ENCODE measurements around the gene IFI27L1. TPM values are rescaled to one million over a fixed set of nuclear protein-coding genes. Genes with fewer than 3 reads are reported as not detected.

Gene IFI27L1
- total RNA-seq, 1 experiment from 2014 or later, result 14.7 TPM

GRCh38 chr14:94074534-94074933 lies 6.6 kb upstream of the IFI27L1 start:
- no peak for DNase-seq (ENCODE audit: low spot score)
- BruUV-seq (replicated peaks), result no TSS peak
- no peaks in the 10 kb centered on the region for H3K27me3 ChIP-seq (replicated peaks; ENCODE audit: insufficient read depth, low read depth, low read length, poor library complexity)
- H3K27ac ChIP-seq (ENCODE audit: low read depth, low read length, poor library complexity, severe bottlenecking), result no peak overlapping the region
- peaks cover under 1% of the 10 kb centered on the region for H3K4me1 ChIP-seq (ENCODE audit: insufficient read depth, low read length, poor library complexity, severe bottlenecking)
- POLR2A ChIA-PET (ENCODE audit: low non-redundant PET), result no interaction called here
- H3K36me3 ChIP-seq (ENCODE audit: insufficient read depth, low read length, poor library complexity, severe bottlenecking), result peaks cover 38% of the 10 kb centered on the region
- peaks cover 22% of the 10 kb centered on the region for H3K9me3 ChIP-seq (ENCODE audit: low read depth, low read length, poor library complexity, severe bottlenecking)
- intact Hi-C loops (cut with micrococcal nuclease; ENCODE audit: unreplicated experiment), result no loop called here
- H3K4me3 ChIP-seq (ENCODE audit: low read depth, low read length, poor library complexity, severe bottlenecking), result no peak overlapping the region
- CTCF ChIA-PET, result interaction anchor here (0.7 kb wide), 1 partner anchor 25 kb away, joined by 4 read pairs; no protein-coding TSS in a partner anchor
- TF ChIP-seq, protein P1, sequence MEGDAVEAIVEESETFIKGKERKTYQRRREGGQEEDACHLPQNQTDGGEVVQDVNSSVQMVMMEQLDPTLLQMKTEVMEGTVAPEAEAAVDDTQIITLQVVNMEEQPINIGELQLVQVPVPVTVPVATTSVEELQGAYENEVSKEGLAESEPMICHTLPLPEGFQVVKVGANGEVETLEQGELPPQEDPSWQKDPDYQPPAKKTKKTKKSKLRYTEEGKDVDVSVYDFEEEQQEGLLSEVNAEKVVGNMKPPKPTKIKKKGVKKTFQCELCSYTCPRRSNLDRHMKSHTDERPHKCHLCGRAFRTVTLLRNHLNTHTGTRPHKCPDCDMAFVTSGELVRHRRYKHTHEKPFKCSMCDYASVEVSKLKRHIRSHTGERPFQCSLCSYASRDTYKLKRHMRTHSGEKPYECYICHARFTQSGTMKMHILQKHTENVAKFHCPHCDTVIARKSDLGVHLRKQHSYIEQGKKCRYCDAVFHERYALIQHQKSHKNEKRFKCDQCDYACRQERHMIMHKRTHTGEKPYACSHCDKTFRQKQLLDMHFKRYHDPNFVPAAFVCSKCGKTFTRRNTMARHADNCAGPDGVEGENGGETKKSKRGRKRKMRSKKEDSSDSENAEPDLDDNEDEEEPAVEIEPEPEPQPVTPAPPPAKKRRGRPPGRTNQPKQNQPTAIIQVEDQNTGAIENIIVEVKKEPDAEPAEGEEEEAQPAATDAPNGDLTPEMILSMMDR (conservative IDR thresholded peaks at IDR 0.05; ENCODE audit: low read depth, low read length), result no peak
- TF ChIP-seq EZH2 (IDR thresholded peaks at IDR 0.05; ENCODE audit: borderline replicate concordance, low read depth, low read length, poor library complexity, severe bottlenecking), result no peak

DNA sequence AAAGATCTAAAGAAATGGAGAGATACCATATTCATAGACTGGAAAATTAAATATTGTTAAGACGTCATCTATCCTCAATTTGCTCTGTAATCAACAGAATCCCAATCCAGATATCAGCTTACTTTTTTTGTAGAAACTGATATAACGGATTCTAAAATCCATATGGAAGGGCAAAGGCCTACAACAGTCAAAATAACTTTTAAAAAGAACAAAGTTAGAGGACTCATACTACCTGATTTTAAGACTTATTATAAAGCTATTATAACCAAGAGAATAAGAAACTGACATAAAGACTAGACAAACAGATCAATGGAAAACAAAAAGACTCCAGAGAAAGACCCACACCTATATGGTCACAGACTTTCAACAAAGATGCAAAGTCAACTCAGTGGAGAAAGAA lies 6.1 kb upstream of the IFI27L1 start:
- no TSS peak for BruUV-seq (replicated peaks)

GRCh38 chr14:94077111-94077821 lies 3.8 kb upstream of the IFI27L1 start:
- DNase-seq (ENCODE audit: low spot score), result no peak
- no peaks in the 10 kb centered on the region for H3K27me3 ChIP-seq (replicated peaks; ENCODE audit: insufficient read depth, low read depth, low read length, poor library complexity)
- H3K36me3 ChIP-seq (ENCODE audit: insufficient read depth, low read length, poor library complexity, severe bottlenecking), result peaks cover 38% of the 10 kb centered on the region
- peaks cover 22% of the 10 kb centered on the region for H3K9me3 ChIP-seq (ENCODE audit: low read depth, low read length, poor library complexity, severe bottlenecking)
- intact Hi-C loops (cut with micrococcal nuclease; ENCODE audit: unreplicated experiment), result no loop called here
- ChIA-PET CTCF (no interaction called here), POLR2A (ENCODE audit: low non-redundant PET) (no interaction called here)
- H3K4me3 ChIP-seq (ENCODE audit: low read depth, low read length, poor library complexity, severe bottlenecking), result no peak overlapping the region
- no TSS peak for BruUV-seq (replicated peaks)
- TF ChIP-seq, protein P1 (conservative IDR thresholded peaks at IDR 0.05; ENCODE audit: low read depth, low read length), result no peak
- TF ChIP-seq EZH2 (IDR thresholded peaks at IDR 0.05; ENCODE audit: borderline replicate concordance, low read depth, low read length, poor library complexity, severe bottlenecking), result no peak
- H3K27ac ChIP-seq (ENCODE audit: low read depth, low read length, poor library complexity, severe bottlenecking), result no peak overlapping the region
- H3K4me1 ChIP-seq (ENCODE audit: insufficient read depth, low read length, poor library complexity, severe bottlenecking), result peaks cover 12% of the 10 kb centered on the region

More for the DNA sequence above, 6.1 kb upstream of the IFI27L1 start:
- DNase-seq (ENCODE audit: low spot score), result no peak
- Histone ChIP-seq H3K4me1 (ENCODE audit: insufficient read depth, low read length, poor library complexity, severe bottlenecking) (peaks cover 5% of the 10 kb centered on the region), H3K27ac (ENCODE audit: low read depth, low read length, poor library complexity, severe bottlenecking) (no peak overlapping the region), H3K4me3 (ENCODE audit: low read depth, low read length, poor library complexity, severe bottlenecking) (no peak overlapping the region), H3K36me3 (ENCODE audit: insufficient read depth, low read length, poor library complexity, severe bottlenecking) (peaks cover 38% of the 10 kb centered on the region), H3K9me3 (ENCODE audit: low read depth, low read length, poor library complexity, severe bottlenecking) (peaks cover 22% of the 10 kb centered on the region), H3K27me3 (replicated peaks; ENCODE audit: insufficient read depth, low read depth, low read length, poor library complexity) (no peaks in the 10 kb centered on the region)
- POLR2A ChIA-PET (ENCODE audit: low non-redundant PET), result no interaction called here
- intact Hi-C loops (cut with micrococcal nuclease; ENCODE audit: unreplicated experiment), result no loop called here
- CTCF ChIA-PET, result no interaction called here
- TF ChIP-seq, protein P1 (conservative IDR thresholded peaks at IDR 0.05; ENCODE audit: low read depth, low read length), result no peak
- no peak for TF ChIP-seq EZH2 (IDR thresholded peaks at IDR 0.05; ENCODE audit: borderline replicate concordance, low read depth, low read length, poor library complexity, severe bottlenecking)

Data from A673 (cell line).